Measurements from ENCODE around the gene SPATA31D1.

The SPATA31D1 gene

DNA sequence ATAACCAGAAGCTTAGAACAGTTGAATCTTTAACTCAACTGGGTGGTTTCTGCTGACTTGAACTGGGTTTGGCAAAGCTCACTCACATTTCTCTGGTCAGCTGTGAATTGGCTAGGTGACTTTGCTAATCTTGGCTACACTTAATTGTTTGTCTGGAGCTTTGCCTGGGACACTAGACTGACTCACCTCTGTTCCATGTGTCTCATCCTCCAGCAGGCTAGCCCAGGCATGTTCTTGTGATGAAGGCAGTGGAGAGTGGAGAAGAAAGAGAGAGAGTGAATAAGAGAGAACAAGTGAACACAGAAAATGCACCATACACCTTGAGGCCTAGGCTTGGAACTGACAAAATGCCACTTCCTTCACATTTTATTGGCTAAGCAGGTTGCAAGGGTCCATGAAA is 32.6 kb downstream of the SPATA31D1 start:
- DNase-seq: no peak
- no peak for ATAC-seq

DNA sequence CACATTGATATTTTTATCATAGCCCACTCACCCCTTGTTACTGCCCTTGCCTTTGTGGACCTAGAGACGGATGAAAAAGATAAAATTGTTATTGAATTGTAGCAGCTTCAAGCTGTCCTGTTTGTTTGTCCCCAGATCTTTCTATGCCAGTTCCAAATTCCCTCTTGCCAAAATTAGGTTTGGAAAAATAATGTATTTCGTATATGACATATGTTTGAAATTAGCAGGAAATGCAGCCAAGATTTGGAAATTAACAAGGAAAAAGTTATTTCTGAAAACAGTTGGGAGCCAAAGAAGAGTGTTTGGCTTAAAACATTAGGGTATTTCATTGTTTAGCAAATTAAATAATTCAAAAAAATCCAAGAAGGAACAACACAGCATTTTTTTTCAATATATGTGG is 33.5 kb downstream of the SPATA31D1 start:
- no peak for ATAC-seq
- DNase-seq: no peak

DNA sequence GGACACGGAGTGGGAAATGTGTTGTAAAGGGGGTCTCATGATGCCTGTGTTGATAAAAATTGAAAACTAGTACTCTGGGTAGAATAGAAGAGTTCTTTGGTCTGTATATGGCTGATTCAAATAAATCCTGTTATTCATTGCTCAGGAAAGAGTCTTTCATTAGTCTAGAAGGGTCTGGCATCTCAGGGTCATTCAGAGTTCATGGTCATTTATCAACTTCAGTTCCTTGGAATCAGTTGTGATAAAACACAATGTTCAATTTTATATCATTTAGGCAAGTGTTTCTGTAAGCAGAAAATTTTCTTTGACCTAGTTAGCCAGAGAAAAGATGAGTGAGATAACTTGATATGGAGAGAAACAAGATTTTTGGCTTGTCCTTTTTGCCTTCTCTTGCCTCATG is 36.3 kb downstream of the SPATA31D1 start:
- DNase-seq (no peak), ATAC-seq (no peak)

DNA sequence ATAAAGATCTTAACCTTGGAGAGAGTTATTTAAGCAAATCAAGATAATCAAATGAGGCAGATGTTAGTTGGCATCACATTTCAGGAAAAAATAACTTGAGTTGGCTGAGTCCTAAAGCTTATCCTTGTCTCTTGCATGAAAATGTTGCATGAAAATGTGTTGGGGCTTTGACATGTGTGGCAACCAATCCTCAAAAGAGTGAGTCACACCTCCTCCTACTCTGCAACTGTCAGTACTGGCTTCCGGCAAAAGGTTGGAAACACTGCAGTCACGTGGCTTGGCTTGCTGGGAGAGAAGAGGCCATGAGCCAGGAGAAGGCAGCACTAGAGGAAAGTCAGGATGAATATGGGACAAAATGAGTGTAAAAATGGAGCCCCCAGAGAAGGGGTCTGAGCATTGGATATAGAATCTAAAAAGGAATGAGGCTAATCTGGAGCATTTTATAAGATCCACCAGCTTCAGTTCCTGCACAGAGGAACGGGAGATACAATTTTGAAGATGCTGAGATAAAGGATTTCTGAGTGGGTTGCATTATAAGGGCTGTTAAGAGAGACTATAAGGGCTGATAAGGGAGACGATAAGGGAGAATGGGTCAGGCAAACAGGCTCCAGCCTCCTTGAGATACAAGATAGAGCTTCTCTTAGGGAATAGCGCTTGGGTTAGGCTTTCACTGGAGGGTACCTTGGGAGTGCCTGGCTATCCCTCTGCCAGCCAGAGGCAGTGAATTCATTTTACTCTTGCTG is 43.1 kb downstream of the SPATA31D1 start:
- no peak for DNase-seq
- ATAC-seq: no peak

DNA sequence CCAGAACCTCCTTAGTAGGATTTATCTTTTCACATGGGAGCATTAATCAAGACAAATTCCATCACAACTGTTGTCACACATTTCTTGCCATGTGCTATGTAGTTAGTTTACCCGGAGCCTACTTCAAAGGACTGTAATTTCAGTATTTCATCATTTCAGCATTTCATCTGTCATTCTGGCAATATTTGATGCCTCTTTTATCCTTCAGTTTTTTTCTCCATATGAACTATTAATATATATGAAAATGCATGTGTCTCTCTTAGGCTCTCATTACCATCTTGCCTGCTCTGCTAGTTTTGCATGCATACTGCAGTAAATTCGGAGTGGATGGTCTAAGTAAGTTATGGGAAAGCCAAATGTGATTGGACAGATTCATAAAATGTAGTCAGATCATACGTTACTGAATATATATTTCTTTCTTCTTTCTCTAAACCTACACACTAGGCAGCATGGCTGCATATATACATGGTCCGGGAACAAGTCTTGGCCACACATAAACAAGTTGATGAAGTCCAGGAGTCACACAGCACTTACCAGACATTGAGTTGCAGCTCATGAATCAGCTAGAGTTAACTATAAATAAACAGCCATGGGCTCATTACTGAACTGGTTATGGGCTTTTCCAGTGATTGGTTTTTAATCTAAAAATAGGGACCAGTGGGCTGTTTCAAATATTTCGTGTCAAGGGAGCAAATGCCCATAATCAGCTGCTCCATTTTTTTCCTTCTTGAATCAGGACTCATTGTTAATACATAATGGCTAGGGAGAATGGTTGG is 46.6 kb downstream of the SPATA31D1 start:
- DNase-seq (no peak), ATAC-seq (no peak)

DNA sequence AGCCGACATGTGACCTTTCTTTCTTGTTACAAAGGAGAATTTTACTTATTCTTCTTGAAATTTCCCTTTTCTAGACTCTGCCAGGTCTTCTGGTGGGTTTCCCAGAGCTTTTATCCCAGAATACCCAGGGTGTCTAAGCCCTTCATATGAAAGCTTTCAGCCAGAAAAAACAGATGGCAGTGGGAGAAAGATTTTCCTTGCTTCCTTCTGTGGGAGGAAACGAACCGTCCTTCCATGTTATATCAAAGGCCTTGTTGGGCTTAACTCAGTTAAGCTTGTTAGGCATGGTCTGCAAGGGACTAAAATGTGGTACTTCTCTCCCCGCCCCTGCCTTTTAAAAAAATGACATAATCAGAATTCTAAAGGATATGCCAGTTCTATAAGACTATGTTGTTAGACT is 47.5 kb downstream of the SPATA31D1 start:
- DNase-seq (no peak), ATAC-seq (no peak)

DNA sequence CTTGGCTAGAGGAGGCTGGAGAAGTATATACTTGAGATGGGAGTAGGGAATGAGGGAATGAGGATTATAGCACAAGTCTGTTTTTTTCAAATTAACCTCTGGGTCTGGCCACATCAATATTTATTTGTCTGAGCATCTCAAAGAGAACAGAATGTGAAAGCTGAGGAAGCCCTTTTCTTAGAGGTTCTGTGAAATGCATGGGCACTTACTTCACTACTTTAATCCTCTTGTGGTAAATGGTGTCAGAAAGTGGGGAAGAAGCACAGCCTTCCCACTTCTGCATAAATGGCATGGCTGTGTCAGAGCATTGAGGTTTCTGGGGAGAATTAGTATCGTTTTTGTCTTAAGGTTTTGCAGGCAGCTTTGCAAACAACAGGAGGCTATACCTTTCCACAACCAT is 48.6 kb downstream of the SPATA31D1 start:
- ATAC-seq: no peak
- DNase-seq: no peak

DNA sequence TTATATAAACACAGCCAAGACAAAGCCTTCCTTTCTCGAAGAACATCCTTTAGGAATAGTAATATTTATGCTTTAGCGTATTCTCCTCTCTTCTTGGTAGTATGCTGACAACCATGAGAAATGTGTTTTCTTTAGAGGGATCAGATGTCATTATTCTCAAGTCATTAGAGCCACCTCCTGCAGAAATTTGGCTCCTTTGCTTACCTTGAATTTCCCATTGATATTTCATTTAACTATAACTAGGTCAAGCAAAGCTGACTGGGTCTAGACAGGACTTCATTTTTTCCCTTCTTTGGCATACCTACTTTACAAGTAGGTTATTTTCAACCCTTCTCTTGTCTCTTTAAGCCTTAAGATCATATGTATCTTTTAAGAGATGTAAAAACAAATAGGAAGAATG is 50.3 kb downstream of the SPATA31D1 start:
- no peak for DNase-seq
- ATAC-seq: no peak

Data from stimulated activated naive CD8-positive, alpha-beta T cell treated with anti-CD3 and anti-CD28 coated beads, Interleukin-15, Interleukin-2, amounts not matched to agents 100 U/mL and 50 U/mL, for 24 hours (primary cell).